Lung (tissue), 12 donors: ENCODE data around the gene AKT1. TPM values are rescaled to one million over a fixed set of nuclear protein-coding genes. Genes with fewer than 3 reads are reported as not detected.

Experiments used
- ATAC-seq: fragments of 200-7000 bp; cut with Tn5 transposase; one replicate; pipeline ENCODE4 v1.9.1; 2020; ENCODE audit warnings: moderate number of reproducible peaks; ENCODE audit not compliant: insufficient read depth, low FRiP score
- DNase-seq, 3 donors: peaks; one replicate each; pipeline ENCODE4 v3.0.0-alpha.2; 2013 to 2017
- H3K27ac ChIP-seq, 2 donors: one replicate each; pipeline ENCODE4 v1.5.1; 2013; ENCODE audit warnings: mild to moderate bottlenecking in 2 of 2, moderate library complexity in 2 of 2, control low read depth in 1 of 2, inconsistent platforms in 1 of 2, low read depth in 1 of 2, low read length in 1 of 2
- H3K27me3 ChIP-seq, 3 donors: one replicate each; pipeline ENCODE4 v1.5.1; 2013; ENCODE audit warnings: low read length in 2 of 3; ENCODE audit not compliant: control insufficient read depth in 3 of 3, insufficient read depth in 3 of 3
- H3K36me3 ChIP-seq, 4 donors: one replicate each; pipeline ENCODE4 v1.5.1; 2013; ENCODE audit warnings: low read length in 4 of 4, mild to moderate bottlenecking in 1 of 4, moderate library complexity in 1 of 4; ENCODE audit not compliant: control insufficient read depth in 4 of 4, insufficient read depth in 4 of 4
- H3K4me1 ChIP-seq, 5 donors: one replicate each; pipeline ENCODE4 v1.5.1; 2013; ENCODE audit warnings: low read length in 5 of 5, mild to moderate bottlenecking in 2 of 5, moderate library complexity in 1 of 5; ENCODE audit not compliant: control insufficient read depth in 5 of 5, insufficient read depth in 5 of 5
- H3K4me3 ChIP-seq: one replicate; pipeline ENCODE4 v1.5.1; 2013; ENCODE audit warnings: mild to moderate bottlenecking, control low read depth, moderate library complexity
- H3K9ac ChIP-seq, 2 donors: one replicate each; pipeline ENCODE4 v1.5.1; 2013; ENCODE audit warnings: low read length in 2 of 2, control low read depth in 1 of 2; ENCODE audit not compliant: insufficient read depth in 1 of 2
- H3K9me3 ChIP-seq, 4 donors: one replicate each; pipeline ENCODE4 v1.5.1; 2013; ENCODE audit warnings: low read length in 3 of 4, mild to moderate bottlenecking in 1 of 4, moderate library complexity in 1 of 4; ENCODE audit not compliant: control insufficient read depth in 4 of 4, insufficient read depth in 3 of 4
- WGBS, 2 donors: extraction: QIAGEN DNeasy Blood & Tissue Kit; methylation state at CpG; one replicate each; pipeline ENCODE4 v1.1.7; 2013; 5-methylcytosine and 5-hydroxymethylcytosine counted together
- polyA plus RNA-seq, 2 donors: library from polyadenylated mRNA; stranded (reverse); fragments of 200-250 nt; gene quantifications; one replicate each; pipeline ENCODE4 v1.2.1, GENCODE V29; 2013
- total RNA-seq, 2 donors: library from RNA; depleted of rRNA in 1 of 2; stranded (reverse); fragments of >200 nt in 1 of 2; gene quantifications; one replicate each; pipeline ENCODE4 v1.2.1, GENCODE V29; 2014 to 2021
- TF ChIP-seq, protein P1 (sequence below): IDR thresholded peaks from 2 replicates; pipeline ENCODE4 v1.5.1; 2012; ENCODE audit warnings: mild to moderate bottlenecking; ENCODE audit errors: control extremely low read depth, extremely low read depth
- donor health status: control.
- donor health status: control.
- donor health status: Bipolar disorder and iron deficiency.
- donor health status: healthy.
- donor health status: DM: yes; HTN: yes; CAD: no.

AKT1 gene
- total and polyA plus RNA-seq, 4 donors, result 142 to 224 (median 160) TPM

DNA sequence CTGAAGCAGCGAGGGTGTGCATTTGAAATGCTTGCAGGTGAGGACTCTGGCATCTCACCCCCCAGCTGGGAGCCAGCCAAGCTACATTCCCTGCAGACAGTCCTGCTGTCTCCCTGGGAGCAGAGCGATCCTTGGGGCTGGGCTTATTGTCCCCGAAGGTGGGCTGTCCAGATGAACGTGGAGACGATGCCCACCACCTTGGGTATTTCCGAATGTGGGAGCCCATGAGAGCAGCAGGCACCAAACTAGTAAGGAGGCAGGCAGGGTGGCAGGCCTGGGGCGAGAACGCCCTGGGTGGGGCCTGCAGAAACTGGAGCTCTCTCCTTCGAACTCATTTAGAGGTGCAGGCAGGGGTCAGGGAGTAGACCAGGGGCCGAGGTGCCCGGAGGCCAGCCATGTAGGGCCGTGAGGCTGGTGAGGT, 23.8 kb upstream of the AKT1 start:
- DNase-seq (no peak), ATAC-seq (no peak)
- H3K9me3 ChIP-seq, result peaks cover 0 to 4% (median 0%) of the 10 kb centered on the region in 4 donors
- no peaks in the 10 kb centered on the region for H3K27me3 ChIP-seq
- TF ChIP-seq, protein P1, sequence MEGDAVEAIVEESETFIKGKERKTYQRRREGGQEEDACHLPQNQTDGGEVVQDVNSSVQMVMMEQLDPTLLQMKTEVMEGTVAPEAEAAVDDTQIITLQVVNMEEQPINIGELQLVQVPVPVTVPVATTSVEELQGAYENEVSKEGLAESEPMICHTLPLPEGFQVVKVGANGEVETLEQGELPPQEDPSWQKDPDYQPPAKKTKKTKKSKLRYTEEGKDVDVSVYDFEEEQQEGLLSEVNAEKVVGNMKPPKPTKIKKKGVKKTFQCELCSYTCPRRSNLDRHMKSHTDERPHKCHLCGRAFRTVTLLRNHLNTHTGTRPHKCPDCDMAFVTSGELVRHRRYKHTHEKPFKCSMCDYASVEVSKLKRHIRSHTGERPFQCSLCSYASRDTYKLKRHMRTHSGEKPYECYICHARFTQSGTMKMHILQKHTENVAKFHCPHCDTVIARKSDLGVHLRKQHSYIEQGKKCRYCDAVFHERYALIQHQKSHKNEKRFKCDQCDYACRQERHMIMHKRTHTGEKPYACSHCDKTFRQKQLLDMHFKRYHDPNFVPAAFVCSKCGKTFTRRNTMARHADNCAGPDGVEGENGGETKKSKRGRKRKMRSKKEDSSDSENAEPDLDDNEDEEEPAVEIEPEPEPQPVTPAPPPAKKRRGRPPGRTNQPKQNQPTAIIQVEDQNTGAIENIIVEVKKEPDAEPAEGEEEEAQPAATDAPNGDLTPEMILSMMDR, result no peak
- H3K36me3 ChIP-seq, result peaks cover 0 to 7% (median 3%) of the 10 kb centered on the region in 4 donors
- no peak overlapping the region for H3K9ac ChIP-seq
- peaks cover 0 to 11% (median 0%) of the 10 kb centered on the region in 5 donors for H3K4me1 ChIP-seq
- H3K27ac ChIP-seq, result no peak overlapping the region
- H3K4me3 ChIP-seq, result no peak overlapping the region
- WGBS, 2 donors, result 89 to 93% methylated on average over 12 of the region's 12 CpGs

DNA sequence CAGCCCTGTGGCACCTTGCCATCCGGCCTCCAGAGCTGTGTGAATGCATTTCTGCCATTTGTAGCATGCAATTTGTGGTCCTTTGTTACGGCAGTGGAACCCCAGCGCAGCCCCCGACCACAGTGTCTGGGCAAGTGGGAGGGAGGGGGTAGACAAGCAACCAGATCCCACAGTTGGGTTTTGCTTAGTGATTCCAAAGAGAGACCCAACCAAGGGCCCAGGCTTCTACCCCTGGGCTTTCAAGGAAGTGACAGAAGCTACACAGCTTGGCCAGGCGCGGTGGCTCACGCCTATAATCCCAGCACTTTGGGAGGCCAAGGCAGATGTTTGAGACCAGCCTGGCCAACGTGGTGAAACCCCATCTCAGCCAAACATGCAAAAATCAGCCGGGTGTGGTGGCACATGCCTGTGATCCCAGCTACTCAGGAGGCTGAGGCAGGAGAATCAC, 23.2 kb upstream of the AKT1 start:
- no peak for ATAC-seq
- Histone ChIP-seq H3K27me3 (no peaks in the 10 kb centered on the region), H3K9ac (no peak overlapping the region), H3K4me3 (no peak overlapping the region), H3K4me1 (peaks cover 0 to 11% (median 0%) of the 10 kb centered on the region in 5 donors), H3K9me3 (peaks cover 0 to 4% (median 0%) of the 10 kb centered on the region in 4 donors), H3K36me3 (peaks cover 0 to 7% (median 3%) of the 10 kb centered on the region in 4 donors), H3K27ac (no peak overlapping the region)
- DNase-seq, result no peak
- WGBS, 2 donors, result 89% methylated on average over 9 of the region's 9 CpGs
- TF ChIP-seq, protein P1, result no peak

DNA sequence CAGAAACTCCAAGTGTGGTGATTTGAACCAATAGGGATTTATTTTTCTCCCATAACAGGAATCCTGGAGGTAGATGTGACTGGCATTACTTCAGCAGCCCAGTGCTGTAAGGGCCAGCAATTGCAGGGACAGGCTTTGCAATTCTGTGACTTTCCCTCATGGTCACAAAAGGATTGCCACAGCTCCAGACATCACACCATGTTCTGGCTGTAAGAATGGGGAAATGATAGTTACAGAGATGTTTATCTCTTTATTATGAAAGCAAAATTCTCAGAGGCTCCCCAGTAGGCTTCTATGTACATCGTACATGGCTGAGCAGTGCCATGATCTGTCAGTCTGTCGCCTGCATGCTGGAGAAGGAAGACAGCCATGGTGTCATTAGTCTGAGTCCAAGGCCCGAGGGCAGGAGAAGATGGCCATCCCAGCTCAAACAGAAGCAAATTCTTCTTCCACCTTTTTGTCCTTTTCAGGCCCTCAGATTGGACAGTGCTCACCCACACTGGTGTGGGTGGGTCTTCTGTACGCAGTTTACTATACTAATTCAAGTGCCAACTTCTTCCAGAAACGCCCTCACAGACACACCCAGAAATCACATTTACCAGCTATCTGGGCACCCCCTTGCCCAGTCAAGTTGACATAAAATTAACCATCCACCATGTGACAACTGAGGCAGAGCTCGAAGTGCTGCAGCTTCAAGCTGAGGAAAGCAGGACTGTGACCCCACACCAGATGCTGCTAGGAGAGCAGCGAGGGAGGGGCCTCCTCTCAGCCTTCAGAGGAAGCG, 22.6 kb upstream of the AKT1 start:
- TF ChIP-seq, protein P1, result no peak
- WGBS, 2 donors, result 93% methylated on average over 8 of the region's 8 CpGs
- H3K4me3 ChIP-seq, result no peak overlapping the region
- no peaks in the 10 kb centered on the region for H3K27me3 ChIP-seq
- peaks cover 0 to 11% (median 0%) of the 10 kb centered on the region in 5 donors for H3K4me1 ChIP-seq
- peaks cover 0 to 7% (median 3%) of the 10 kb centered on the region in 4 donors for H3K36me3 ChIP-seq
- H3K27ac ChIP-seq, result no peak overlapping the region
- H3K9ac ChIP-seq, result no peak overlapping the region
- ATAC-seq, result no peak
- peaks cover 0 to 4% (median 0%) of the 10 kb centered on the region in 4 donors for H3K9me3 ChIP-seq
- DNase-seq, result no peak
